PC-3 (cell line): Measurements from ENCODE around the gene DCLRE1C. TPM values are rescaled to one million over a fixed set of nuclear protein-coding genes. Genes with fewer than 3 reads are reported as not detected.

ENCODE experiments used
- ATAC-seq: fragments of 200-7000 bp; cut with Tn5 transposase; 2 replicates; pipeline ENCODE4 v1.9.1; 2020; ENCODE audit warnings: mild to moderate bottlenecking, moderate library complexity
- BruUV-seq: library from RNA; stranded (reverse); fragments of 400-500 nt; replicated peaks from 2 replicates; lab custom pipeline; 2021; lab: Mats Ljungman, UMichigan
- CTCF ChIA-PET: fragments of 300-600 bp; sonication (Branson Sonifier 250); formaldehyde crosslinking; loops from one replicate; lab custom pipeline; 2022; ENCODE audit warnings: antibody characterized with exemption; lab: Charles Lee
- POLR2A ChIA-PET: fragments of 300-600 bp; sonication (Branson Sonifier 250); formaldehyde crosslinking; loops from one replicate; lab custom pipeline; 2022; ENCODE audit warnings: antibody characterized with exemption; ENCODE audit not compliant: unreplicated experiment; lab: Charles Lee
- DNase-seq: peaks from one replicate; pipeline ENCODE4 v3.0.0-alpha.2; 2015
- H2AFZ ChIP-seq: fragments of 300-600 bp; sonication (generic); 2 replicates; pipeline ENCODE4 v1.6.0; 2016; ENCODE audit warnings: antibody characterized with exemption, low read length
- H3F3A ChIP-seq: fragments of 300-600 bp; sonication (generic); one replicate; pipeline ENCODE4 v1.6.0; 2017; ENCODE audit warnings: antibody characterized with exemption, low read length, control low read depth, mild to moderate bottlenecking; ENCODE audit not compliant: unreplicated experiment
- H3K27ac ChIP-seq: fragments of 300-600 bp; sonication (generic); 2 replicates; pipeline ENCODE4 v1.5.1; 2016; ENCODE audit warnings: mild to moderate bottlenecking, low read length
- H3K27me3 ChIP-seq: fragments of 300-600 bp; sonication (generic); 2 replicates; pipeline ENCODE4 v1.6.1; 2016; ENCODE audit warnings: low read length, mixed read lengths
- H3K36me3 ChIP-seq: fragments of 300-600 bp; sonication (generic); 2 replicates; pipeline ENCODE4 v1.6.1; 2016; ENCODE audit warnings: low read depth, mixed run types, low read length, mixed read lengths
- H3K4me1 ChIP-seq: fragments of 300-600 bp; sonication (generic); 2 replicates; pipeline ENCODE4 v1.5.1; 2016; ENCODE audit warnings: low read length; ENCODE audit not compliant: insufficient read depth
- H3K4me2 ChIP-seq: fragments of 300-600 bp; sonication (generic); 2 replicates; pipeline ENCODE4 v1.6.0; 2016; ENCODE audit warnings: low read length
- H3K4me3 ChIP-seq: fragments of 300-600 bp; sonication (generic); 2 replicates; pipeline ENCODE4 v1.5.1; 2016; ENCODE audit warnings: mild to moderate bottlenecking, low read length, mixed read lengths
- H3K79me2 ChIP-seq: fragments of 300-600 bp; sonication (generic); 2 replicates; pipeline ENCODE4 v1.6.1; 2017; ENCODE audit warnings: low read length, mixed read lengths
- H3K9ac ChIP-seq: fragments of 300-600 bp; sonication (generic); 2 replicates; pipeline ENCODE4 v1.6.0; 2016; ENCODE audit warnings: mild to moderate bottlenecking, low read length
- H3K9me2 ChIP-seq: fragments of 300-600 bp; sonication (generic); replicated peaks from 2 replicates; pipeline ENCODE4 v1.6.1; 2016; ENCODE audit warnings: mixed run types, low read length, mixed read lengths
- H3K9me3 ChIP-seq: fragments of 300-600 bp; sonication (generic); 2 replicates; pipeline ENCODE4 v1.6.1; 2016; ENCODE audit warnings: low read length, mixed read lengths
- H4K20me1 ChIP-seq: fragments of 300-600 bp; sonication (generic); 2 replicates; pipeline ENCODE4 v1.6.1; 2016; ENCODE audit warnings: low read length, mixed read lengths
- EZH2 ChIP-seq: fragments of 300-600 bp; sonication (generic); IDR thresholded peaks from one replicate; pipeline ENCODE4 v1.6.1; 2017; ENCODE audit warnings: antibody characterized with exemption, mild to moderate bottlenecking, low read length; ENCODE audit not compliant: unreplicated experiment
- EZH2phosphoT487 ChIP-seq: fragments of 300-600 bp; sonication (generic); IDR thresholded peaks from 2 replicates; pipeline ENCODE4 v1.6.1; 2018; ENCODE audit warnings: mild to moderate bottlenecking, antibody characterized with exemption, low read length, borderline replicate concordance
- intact Hi-C: fragments of 100-400 bp; cut with micrococcal nuclease; formaldehyde crosslinking; loops from 2 replicates; pipeline ENCODE4 v1.9.0; 2023
- total RNA-seq: library from RNA; depleted of rRNA; stranded (reverse); fragments of >200 nt; gene quantifications from 2 replicates; pipeline ENCODE4 v1.2.3, GENCODE V29; 2014
- TF ChIP-seq, protein P1 (sequence below): fragments of 300-600 bp; sonication (generic); conservative IDR thresholded peaks from 2 replicates; pipeline ENCODE4 v1.5.1; 2017; ENCODE audit warnings: antibody characterized with exemption, low read depth, mild to moderate bottlenecking, low read length

DCLRE1C gene
- total RNA-seq, 1 experiment from 2014 or later, result 9.8 TPM

DNA sequence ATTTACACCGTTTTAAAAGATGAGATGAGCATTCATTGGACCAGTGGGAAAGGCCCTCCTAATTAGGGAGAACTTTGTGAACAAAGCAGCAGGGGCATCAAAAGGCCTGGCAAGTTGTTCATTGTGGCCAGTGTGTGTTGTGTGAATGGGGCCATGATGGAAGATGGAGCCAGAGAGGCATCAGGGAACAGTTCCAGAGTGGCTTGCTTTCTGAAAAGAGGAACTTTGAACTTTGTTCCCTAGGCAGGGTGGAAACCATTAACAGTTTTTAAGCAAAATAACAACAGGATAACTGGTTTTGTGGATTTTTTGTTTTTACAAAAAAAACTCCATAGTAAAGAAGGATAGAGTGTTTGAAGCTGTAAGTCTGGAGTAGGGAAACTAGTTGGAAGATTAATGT lies 62.7 kb downstream of the DCLRE1C start:
- intact Hi-C loops, result no loop called here
- CTCF ChIA-PET, result no interaction called here
- no TSS peak for BruUV-seq

DNA sequence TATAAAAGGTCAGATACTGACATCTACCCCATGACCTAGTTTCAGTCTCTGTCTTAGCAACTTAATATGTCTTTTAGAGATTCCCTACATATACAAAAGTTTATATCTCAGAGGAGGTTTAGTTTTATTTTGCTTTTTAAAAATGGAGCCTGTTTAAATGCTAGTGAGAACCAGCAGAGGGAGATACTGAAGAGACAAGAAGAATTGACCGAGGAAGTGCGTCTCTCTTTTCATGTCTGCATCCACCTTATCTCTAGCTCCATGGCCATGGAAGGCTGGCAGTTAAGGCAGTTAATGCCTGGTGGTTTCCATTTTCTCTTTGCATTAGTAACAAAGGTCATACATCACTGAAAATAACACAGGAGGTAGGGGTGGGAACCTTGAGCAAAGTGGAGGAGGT lies 64.6 kb downstream of the DCLRE1C start:
- H4K20me1 ChIP-seq, result no peaks in the 10 kb centered on the region
- no peak overlapping the region for H3K9ac ChIP-seq
- no peaks in the 10 kb centered on the region for H3K9me2 ChIP-seq
- no peak for ATAC-seq
- H3F3A ChIP-seq, result no peaks in the 10 kb centered on the region
- DNase-seq, result peak; percentile 6
- TF ChIP-seq, protein P1, sequence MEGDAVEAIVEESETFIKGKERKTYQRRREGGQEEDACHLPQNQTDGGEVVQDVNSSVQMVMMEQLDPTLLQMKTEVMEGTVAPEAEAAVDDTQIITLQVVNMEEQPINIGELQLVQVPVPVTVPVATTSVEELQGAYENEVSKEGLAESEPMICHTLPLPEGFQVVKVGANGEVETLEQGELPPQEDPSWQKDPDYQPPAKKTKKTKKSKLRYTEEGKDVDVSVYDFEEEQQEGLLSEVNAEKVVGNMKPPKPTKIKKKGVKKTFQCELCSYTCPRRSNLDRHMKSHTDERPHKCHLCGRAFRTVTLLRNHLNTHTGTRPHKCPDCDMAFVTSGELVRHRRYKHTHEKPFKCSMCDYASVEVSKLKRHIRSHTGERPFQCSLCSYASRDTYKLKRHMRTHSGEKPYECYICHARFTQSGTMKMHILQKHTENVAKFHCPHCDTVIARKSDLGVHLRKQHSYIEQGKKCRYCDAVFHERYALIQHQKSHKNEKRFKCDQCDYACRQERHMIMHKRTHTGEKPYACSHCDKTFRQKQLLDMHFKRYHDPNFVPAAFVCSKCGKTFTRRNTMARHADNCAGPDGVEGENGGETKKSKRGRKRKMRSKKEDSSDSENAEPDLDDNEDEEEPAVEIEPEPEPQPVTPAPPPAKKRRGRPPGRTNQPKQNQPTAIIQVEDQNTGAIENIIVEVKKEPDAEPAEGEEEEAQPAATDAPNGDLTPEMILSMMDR, result peak; percentile 38; the same call in 1 of the 2 replicates
- TF ChIP-seq EZH2 (no peak), EZH2phosphoT487 (no peak)
- H3K36me3 ChIP-seq, result no peaks in the 10 kb centered on the region
- H3K4me3 ChIP-seq, result no peak overlapping the region
- no peaks in the 10 kb centered on the region for H3K4me1 ChIP-seq
- H3K27ac ChIP-seq, result no peak overlapping the region
- ChIA-PET POLR2A (no interaction called here), CTCF (interaction anchor here (1.0 kb wide), 1 partner anchor 11 kb away, joined by 4 read pairs; no protein-coding TSS in a partner anchor)
- no peak overlapping the region for H2AFZ ChIP-seq
- no peaks in the 10 kb centered on the region for H3K27me3 ChIP-seq
- H3K9me3 ChIP-seq, result no peaks in the 10 kb centered on the region
- no peak overlapping the region for H3K4me2 ChIP-seq
- BruUV-seq, result no TSS peak
- H3K79me2 ChIP-seq, result peaks cover 82% of the 10 kb centered on the region
- intact Hi-C loops, result no loop called here

More for the DNA sequence above, 62.7 kb downstream of the DCLRE1C start:
- H3K9me2 ChIP-seq, result no peaks in the 10 kb centered on the region
- no peak overlapping the region for H3K27ac ChIP-seq
- no peak overlapping the region for H3K9ac ChIP-seq
- TF ChIP-seq, protein P1, result no peak
- no peak for TF ChIP-seq EZH2phosphoT487
- TF ChIP-seq EZH2, result no peak
- no peaks in the 10 kb centered on the region for H3K27me3 ChIP-seq
- no peak for DNase-seq
- no peaks in the 10 kb centered on the region for H4K20me1 ChIP-seq
- peaks cover 72% of the 10 kb centered on the region for H3K79me2 ChIP-seq
- no peak overlapping the region for H2AFZ ChIP-seq
- H3K4me1 ChIP-seq, result no peaks in the 10 kb centered on the region
- ATAC-seq, result no peak
- POLR2A ChIA-PET, result no interaction called here
- H3F3A ChIP-seq, result no peaks in the 10 kb centered on the region
- no peak overlapping the region for H3K4me3 ChIP-seq
- H3K9me3 ChIP-seq, result no peaks in the 10 kb centered on the region
- H3K4me2 ChIP-seq, result no peak overlapping the region
- no peaks in the 10 kb centered on the region for H3K36me3 ChIP-seq

DNA sequence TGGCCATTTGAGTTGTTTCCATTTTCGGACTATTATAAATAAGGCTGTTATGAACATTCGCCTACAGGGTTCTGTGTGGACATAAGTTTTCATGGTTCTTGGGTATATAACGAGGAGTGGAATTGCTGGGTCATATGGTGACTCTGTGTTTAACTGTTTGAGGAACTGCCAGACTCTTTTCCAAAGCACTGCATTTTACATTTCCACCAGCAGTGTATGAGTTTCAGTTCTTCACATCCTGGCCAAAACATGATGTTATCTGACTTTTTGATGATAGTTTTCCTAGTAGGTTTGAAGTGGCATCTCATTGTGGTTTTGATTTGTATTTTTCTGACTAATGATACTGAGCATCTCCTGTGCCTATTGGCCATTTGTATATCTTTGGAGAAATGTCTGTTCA lies 69.8 kb downstream of the DCLRE1C start:
- Histone ChIP-seq H4K20me1 (peaks cover 10% of the 10 kb centered on the region; the same call in 1 of the 2 replicates), H3K27ac (no peak overlapping the region), H3K4me3 (no peak overlapping the region), H3K79me2 (peaks cover 90% of the 10 kb centered on the region), H3K4me2 (no peak overlapping the region), H2AFZ (no peak overlapping the region), H3K27me3 (no peaks in the 10 kb centered on the region), H3K9me3 (no peaks in the 10 kb centered on the region), H3F3A (no peaks in the 10 kb centered on the region), H3K36me3 (no peaks in the 10 kb centered on the region), H3K4me1 (peaks cover 8% of the 10 kb centered on the region), H3K9ac (no peak overlapping the region), H3K9me2 (no peaks in the 10 kb centered on the region)
- TF ChIP-seq, protein P1, result no peak
- TF ChIP-seq EZH2, result no peak
- no peak for TF ChIP-seq EZH2phosphoT487
- DNase-seq (no peak), ATAC-seq (no peak)
- CTCF ChIA-PET, result no interaction called here
- BruUV-seq, result no TSS peak
- intact Hi-C loops, result loop anchor here (5.0 kb wide), 1 partner anchor 68 kb away; the partner anchor contains the start of gene DCLRE1C
- POLR2A ChIA-PET, result no interaction called here
